DMS79 (cell line): ENCODE data around the gene LOC101059915.

Experiments
- DNase-seq: peaks from one replicate; lab custom pipeline; 2025; lab: John Stamatoyannopoulos, UW

LOC101059915 gene

DNA sequence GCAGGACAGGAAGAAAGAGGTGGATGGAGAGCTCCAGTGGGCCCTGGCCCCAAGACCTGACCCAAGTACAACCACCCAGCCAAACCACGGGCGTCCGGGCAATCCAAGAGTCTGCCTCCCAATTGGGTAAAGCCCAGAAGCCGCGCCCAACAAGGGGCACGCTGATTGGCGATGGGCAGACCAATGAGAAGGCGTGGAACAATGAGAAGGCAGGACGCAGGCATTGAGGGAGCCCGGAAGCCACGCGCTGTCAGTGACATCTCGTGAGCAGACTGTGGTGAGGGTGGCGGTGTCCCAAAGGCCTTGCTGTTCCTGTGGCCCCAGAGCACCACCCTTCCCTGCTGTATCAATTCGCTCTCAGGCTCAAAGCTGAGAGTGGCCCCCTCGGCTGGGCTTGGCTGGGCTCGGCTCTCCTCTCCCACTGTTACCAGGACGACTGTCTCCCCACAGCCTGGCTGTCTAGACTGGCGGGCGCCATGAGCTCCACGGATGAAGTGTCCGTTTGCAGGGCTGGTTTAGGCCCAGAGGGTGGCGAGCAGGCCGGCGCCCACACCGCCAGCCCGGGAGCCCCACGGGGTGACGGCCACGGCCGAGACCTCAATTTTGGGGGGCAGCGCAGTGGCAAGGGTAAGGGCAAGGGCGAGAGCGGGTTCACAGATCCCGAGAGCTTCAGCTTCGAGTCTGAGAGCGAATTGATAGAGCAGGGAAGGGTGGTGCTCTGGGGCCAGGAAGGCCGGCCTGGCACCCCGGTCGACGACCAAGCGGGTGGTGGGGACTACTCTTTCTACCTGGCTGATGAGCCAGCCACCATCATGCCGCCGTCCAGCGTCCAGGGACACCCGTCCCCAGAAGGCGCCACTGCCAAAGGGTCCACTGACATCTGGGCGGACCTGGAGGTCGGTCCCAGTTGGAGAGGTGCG is at the start of gene LOC101059915:
TSS of gene LOC101059915 (plus strand) at position 219 of the 920 bp plus-strand sequence.
- no peak for DNase-seq

DNA sequence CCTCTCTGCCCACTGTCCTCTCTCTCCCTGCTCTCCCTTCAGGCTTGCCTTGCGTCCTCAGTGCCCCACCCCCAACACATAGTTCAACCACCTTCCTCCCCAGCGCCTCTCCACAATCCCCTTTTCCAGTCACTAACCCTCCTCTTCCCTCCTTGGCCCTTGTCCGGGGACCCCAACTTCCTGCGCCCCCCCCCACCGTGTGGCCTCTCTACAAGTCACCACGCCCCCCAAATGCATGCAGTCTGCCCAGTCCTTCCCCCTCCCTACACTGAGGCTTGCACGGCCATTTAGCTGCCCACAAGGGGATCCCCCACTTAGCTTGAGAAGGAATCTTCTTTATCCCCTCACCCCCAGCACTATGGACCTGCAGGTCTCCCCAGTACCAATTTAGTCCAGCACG is 49.6 kb upstream of the LOC101059915 start:
- no peak for DNase-seq

DNA sequence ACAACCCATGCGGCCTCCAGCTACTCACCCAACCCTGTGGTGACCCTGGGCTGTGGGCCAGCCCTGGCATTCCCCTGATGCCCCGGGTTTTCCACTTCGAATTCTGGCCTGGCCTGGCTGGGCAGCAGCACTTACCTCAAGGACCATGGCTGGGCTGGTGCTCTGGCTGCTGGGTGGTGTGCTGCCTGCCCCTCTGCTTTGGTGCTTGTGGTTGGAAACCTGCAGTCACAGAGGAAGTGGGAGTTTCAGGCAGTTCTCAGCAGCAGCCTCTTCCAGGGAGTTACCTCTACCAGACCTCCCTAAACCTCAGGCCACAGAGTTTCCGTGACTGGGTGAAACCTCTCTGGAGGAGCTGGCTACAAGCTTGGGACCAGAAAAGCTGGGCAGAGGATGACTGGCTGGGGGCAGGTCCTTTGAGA is 49.0 kb upstream of the LOC101059915 start, which contains the start of gene CXCR3:
TSS of gene CXCR3 (minus strand) at position 209 of the 419 bp plus-strand sequence. CDS start at position 147, 62 bp downstream.
- no peak for DNase-seq

DNA sequence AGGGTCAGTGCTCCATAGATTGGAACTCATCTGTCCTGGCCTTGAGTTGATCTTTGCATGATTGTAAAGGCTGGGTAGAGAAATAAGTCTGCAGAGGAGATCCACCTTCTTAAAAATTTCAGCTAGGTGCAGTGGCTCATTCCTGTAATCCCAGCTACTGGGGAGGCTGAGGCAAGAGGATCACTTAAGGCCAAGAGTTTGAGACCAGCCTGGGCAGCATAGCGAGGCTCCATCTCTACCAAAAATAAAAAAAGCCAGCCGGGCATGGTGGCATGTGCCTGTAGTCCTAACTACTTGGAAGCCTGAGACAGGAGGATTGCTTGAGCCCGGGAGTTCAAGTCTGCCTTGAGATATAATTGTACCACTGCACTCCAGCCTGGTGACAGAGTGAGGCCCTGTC is 48.6 kb upstream of the LOC101059915 start:
- no peak for DNase-seq

DNA sequence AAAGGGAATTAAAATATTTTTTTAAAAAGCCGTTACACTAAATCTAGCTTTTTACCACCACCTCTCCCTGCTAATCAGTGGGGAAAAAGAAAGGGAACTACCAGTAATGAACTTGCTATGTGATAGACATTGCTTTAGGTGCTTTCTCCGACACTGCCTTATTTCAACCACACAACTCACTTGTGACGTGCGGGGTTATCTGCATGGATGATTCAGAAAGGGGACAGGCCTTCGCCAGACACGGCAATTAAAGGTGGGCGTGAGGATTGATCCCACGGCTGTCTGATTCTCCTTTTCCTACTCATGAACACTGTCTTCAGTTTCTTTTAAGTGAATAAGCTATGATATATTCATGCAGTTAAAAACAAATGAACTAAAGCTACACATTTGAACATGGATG is 48.2 kb upstream of the LOC101059915 start:
- DNase-seq = no peak

DNA sequence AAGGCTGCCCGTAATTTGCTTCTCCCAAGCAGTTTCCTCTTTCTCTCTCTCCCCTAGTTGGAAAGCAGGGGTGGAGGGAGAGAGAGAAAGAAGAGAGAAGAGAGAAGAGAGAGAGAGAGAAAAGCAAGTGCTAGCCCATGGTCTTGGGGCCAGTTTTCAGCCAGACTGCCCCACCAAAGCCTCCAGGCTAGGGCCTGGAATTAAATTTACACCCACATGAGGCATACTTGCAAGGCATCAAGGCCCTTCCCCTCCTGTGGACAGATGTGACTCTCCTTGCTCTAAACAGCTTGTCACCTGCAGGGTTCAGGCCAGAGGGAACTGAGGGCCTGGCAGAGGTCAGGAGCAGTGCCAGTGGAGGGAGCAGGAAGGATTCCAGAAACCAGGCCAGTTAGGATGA is 47.4 kb upstream of the LOC101059915 start:
- no peak for DNase-seq

DNA sequence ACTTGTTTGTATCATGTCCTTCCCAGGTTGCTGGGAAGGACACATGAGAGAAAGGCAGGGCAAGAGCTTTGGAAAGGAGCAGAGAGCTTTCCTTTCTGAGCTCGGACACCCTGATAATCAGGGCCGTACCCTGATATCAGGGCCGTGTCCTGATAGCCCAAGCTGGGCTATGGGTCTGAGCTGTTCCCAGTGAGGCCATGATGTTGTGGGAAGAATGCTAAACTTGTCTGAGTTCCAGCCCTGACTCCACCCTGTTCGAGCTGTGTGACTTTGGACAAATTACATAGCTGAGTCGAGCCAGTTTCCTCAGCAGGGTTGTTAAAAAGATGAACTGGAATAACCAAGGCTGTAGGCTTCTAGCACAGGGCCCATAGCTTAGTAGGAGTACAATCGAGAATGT is 45.7 kb upstream of the LOC101059915 start:
- no peak for DNase-seq

DNA sequence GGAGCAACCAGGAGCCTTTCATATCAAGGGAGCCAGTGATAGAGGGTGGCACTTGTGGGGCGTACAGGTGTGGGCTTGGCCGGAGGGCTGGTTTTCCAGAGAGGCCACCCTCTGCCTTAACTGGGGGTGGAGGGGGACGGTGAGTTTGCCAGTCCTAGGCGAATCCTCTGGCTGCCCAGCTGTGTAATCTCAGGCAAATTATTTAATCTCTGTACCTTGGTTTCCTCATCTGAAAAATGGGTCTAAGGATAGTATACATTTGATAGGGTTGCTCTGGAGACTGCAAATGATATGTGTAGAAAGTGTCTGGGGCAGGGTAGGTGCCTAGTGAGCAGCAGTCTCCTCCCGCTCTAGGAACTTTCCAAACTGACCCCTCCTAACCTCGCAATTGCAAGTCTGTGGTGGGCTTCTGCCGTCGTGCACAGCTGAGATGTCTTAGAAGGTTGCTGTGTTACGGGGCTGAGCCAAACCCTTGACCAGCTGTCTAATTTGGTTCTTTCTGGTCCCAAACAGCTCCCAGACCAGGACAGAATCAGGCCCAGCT is 45.2 kb upstream of the LOC101059915 start:
- DNase-seq = no peak

DNA sequence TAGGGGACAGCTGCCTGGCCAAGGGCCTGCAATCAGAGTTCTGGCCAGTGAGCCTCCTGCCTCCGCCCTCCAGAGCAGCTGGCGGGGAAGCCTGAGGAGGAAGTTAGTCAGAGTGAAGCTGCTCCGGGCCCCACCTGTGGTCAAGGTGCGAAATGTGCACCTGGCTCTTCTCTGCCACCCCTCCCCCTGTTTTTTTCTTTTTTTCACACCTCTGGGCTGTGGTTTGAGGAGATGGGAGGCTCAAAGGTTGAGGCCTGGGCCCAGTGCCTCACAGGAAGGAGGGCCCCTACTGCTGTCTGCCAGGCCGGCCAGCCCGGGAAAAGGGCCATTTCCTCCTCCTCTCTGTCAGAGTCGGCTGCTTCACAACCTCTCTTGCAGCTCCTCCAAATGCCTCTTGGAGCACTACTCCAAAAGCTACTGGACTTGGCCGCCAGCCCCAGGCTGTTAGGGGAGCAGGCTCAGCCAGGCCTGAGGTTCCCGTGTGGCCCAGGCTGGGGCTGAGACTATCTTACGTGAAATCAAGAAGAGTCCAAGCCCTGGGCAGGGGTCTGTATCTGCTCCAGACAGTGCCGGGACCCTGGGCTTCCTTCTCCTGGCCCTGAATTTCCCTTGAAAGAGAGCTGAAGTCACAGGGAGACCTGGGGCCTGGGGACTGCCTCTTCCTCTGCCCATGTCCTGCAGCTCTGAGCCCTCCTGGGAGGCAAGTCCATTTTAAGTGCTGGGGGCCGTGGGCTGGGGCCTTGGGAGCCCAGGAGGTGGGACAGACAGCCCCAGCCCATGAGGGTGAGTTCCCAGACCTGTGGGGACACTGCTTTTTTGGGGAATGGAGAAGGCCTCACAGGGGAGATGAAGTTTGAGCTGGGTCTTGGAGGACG is 44.5 kb upstream of the LOC101059915 start:
- peak; percentile 67 for DNase-seq

DNA sequence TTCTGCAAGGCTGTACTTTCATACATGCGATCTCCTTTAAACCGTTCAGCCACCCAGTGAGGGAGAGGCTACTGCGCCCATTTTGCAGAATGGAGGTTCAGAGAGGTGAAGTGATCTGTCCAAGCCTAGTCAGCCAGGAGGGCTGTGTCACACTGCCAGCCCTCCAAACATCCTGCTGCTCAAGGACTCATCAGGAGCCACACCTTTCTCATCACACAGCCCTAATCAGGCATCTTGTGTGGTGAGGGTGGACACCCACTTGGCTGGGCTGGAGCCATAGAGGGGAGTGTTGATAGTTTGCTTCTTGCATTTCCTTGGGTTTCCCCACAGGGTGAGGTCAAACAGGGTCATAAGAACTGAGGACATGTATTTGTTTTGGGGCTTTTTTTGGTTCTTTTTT is 43.6 kb upstream of the LOC101059915 start:
- no peak for DNase-seq

DNA sequence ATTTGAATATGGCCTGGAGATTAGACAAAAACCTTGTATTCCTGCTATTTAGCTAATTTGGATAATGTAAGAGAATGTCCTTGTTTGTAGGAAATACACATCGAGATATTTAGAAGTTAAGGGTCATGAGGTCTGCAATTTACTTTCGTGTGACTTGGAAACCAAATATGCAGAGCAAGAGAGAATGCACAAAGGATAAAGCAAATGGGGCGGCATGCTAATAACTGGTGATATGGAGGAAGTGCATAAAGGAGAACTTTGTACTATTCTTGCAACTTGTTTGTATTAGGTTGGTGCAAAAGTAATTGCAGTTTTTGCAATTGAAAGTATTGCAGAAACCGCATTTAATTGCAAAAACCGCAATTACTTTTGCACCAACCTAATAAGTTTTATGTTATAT is 41.9 kb upstream of the LOC101059915 start:
- no peak for DNase-seq

DNA sequence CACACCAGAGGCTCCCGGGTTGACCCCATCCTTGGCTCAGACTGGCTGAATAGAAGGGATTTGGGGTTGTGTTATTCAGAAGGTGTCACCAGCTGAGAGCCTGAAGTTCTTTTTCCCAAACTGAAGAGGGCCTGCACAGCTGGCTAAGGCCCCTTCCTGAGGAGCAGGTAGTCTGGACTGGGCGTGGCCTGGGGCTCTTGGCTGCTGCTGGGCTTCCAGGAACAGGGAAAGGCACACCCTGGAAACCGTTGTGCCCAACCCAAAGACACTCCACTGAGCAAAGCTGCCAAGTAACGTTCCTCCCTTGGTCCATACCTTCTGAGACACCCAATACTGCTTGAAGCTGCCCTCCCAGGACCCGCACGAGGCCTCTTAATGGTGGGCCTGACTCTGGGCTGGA is 40.8 kb upstream of the LOC101059915 start:
- no peak for DNase-seq

DNA sequence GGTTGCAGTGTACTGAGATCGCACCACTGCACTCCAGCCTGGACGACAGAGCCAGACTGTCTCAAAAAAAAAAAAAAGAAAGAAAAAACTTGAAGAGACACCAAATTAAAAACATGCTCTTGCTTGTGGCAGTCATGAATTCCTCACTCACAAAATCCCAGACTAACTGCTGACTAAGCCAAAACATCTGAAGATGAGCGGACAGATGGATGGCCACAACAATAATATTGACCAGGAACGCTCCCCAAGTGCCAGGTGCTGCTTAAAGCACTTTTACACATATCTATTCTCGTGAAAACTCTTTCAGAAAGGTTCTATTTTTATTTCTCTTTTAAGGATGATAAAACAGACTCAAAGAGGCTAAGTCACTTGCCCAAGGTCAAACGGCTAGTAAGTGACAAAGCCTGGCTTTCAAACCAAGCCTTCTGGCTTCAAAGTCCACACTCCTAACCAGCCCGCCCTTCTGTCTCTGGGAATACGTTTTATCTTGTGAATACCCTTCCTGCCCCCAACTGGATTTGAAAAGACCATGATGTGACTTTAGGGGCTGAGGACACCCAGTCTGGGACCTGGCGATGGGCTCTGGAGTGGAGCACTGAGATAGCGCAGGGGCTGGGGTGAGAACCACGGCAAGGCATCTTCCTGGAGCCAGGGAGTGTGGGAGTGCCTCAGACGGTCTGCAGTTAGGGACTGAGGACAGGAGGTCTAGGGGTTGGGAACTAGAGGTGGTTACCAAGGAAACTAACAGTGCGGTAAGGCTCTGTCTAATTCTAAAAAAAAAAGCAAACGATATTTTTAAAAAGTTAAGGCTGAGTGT is 39.5 kb upstream of the LOC101059915 start:
- DNase-seq = no peak

DNA sequence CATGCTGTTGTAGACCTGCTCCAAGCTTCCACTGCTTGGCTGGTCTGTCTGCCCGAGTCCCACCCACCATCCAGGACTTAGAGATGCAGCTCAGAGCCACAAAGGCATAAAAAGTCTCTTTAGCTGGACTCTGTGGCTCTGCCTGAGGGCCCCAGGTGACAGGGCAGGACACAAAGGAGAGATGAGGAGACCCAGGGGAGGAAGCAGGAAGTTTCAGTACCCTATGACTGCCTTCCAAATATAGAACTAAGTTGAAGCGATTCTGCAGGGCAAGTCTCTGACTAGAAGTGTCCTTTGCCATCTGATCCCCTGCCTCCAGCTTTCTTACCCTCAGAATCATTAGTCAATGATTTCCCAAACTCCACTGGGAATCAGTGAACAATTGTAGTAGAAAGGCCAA is 37.9 kb upstream of the LOC101059915 start:
- DNase-seq = no peak

DNA sequence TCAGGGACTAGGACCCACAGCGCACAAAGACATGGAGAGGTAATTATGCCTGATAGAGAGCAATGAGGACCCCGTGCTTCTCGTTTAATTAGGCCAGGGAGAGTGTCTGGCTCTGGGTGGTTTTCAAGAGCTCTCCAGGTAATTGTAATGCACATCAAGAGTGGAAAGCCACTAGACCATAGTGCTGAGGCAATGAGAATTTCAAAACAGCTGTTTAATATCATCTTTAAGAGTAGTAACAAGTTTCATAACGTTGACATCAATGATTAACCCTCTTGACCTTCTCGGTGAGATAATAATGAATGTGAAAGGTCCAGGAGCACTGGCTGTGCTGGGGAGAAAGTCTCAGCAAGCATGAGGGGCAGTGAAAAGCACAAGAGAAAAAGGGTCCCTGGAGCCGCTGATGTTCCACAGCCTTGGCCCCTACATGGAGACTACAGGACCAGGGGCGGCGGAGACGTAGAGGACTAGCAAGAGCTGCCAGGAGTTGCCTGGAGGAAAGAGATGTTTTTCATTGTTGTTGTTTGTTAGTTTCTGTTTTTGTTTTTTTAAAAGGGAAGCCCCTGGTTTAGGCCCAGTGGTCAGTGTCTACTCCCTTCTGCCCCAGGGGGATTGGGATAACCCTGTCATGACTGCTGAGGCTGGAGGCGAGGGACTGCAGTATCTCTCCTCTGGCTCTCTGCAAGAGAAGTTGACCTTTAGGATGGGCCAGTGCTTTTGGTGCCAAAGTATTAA is 34.3 kb upstream of the LOC101059915 start:
- peak; percentile 85 for DNase-seq

DNA sequence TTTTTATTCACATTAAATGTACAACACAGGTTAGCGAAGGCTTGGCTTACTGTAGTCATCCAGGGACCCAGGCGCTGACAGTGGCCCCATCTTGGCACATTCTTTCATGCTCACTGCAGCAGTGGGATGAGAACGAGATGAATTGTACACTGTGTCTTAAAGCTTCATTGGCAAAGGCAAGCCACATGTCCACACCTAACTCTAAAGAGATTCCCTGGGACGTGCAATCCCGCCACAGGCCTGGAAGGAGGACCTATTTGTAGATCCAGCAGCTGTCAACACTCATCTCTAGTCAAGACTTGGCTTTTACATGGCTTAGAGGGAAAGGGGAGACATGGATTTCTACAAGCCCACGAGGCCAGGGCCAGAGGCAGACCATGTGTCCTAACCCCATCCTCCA is 33.0 kb upstream of the LOC101059915 start:
- DNase-seq = no peak

DNA sequence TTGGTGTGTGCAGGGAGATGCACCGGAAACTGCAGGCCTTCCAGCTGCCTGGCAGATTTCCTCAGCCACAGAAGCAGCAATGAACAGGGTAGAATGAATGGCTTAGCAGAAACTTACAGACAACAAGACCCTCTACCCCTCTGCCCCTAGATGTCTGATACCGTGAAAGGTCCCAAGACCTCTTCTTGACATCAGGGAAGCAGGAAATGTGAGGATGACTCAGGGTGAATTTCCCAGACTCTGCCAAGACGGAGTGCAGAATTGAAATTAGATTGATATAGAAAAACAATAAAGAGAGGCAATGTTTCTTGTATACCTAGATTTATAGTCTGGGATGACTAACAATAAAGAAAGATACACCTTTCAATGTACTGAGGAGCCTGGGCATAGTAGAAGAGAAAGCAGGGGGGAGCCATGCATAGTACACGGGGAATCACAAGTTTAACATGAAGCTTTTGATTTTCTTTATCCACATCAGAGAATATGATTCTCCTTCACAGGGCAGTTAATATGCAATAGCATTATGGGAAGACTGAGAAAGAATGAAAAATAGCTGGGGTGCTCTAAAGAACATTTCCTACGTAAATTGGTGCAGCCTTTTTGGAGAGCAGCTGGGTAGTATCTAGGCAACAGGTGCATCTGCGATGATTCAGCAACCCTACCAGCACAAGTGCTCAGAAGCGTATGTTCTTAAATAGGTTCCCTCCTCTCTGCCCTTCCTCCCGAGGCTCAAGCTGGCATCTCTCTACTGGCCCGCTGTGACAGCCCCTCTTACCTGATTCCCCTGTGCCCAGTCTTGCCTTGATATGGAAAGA is 30.7 kb upstream of the LOC101059915 start:
- DNase-seq = peak; percentile 9

DNA sequence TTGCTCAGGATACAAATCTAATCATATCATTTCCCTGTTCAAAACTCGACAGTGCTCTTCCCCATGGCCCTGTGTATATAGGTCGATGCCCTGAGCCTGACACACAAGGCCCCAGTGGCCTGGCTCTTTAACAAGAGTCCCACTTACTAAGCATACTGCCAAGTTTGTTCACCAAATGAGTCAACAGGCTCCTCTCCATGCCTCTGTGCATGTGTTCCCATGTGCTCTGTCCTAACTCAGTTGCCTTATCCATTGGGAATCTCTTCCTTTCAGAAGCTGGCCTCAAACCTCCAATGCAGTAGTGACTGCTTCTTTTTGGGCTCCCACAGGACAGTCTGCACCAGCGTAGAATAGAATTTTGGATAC is 30.1 kb upstream of the LOC101059915 start:
- DNase-seq = no peak

DNA sequence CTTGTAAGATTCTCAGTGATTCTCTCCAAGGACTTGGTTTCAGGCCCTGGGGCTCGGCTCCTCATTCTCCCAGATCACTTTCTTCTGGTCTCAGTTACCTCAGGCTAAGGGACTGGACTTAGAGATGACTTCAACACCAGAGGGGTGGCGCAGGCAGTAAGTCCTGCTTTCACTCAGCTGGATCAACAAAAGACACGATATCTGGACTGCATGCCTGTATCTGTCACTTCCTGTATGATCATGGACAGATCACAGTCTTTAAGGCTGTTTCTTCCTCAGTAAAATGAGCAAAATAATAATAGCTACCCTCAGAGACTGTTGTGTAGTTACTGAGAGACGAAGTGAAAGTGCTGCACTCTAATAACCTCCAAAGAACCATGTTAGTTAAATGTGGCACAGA is 29.5 kb upstream of the LOC101059915 start:
- no peak for DNase-seq

DNA sequence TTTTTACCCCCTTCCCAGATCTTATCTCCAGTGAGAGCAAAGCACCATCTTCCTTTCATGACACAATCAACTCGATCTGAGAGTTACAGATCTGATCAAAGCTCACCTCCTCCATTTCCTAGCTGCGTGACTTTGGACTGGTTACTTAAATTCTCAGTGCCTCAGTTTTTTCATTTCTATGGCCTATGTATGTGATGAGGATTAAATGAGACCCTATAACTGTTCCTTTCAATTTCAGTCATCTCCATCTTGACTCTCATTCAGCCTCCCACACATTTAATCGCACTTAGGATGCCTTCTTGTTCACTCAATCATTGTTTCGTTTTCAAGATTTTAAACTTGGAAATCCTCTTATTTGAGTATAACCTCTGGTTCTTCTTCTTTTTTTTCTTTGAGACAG is 28.9 kb upstream of the LOC101059915 start:
- DNase-seq = no peak
